ENCODE measurements around the gene MUC6. TPM values are rescaled to one million over a fixed set of nuclear protein-coding genes. Genes with fewer than 3 reads are reported as not detected.

Gene MUC6
- total and polyA plus RNA-seq, 10 of the 15 experiments (the other 5 are each of a cell fraction or from before 2014, with no cell fraction given), result 0.03 TPM; not detected in 8

- Histone ChIP-seq H3K36me3 (ENCODE audit: control insufficient read depth in 2 of 2, insufficient read depth in 2 of 2, low read length in 1 of 2) (no peaks in the 10 kb centered on the region), H3K9ac (ENCODE audit: control insufficient read depth, insufficient read depth, low read length) (no peak overlapping the region), H3K4me1 (ENCODE audit: control insufficient read depth, insufficient read depth, low read length) (no peaks in the 10 kb centered on the region), H3K9me3 (replicated peaks; ENCODE audit: control insufficient read depth, insufficient read depth, low read length) (no peaks in the 10 kb centered on the region), H2AFZ (ENCODE audit: control insufficient read depth, low read depth, low read length) (no peak overlapping the region), H3K27me3 (replicated peaks in 1 of 2; ENCODE audit: control insufficient read depth in 2 of 2, insufficient read depth in 2 of 2, low read length in 1 of 2) (no peaks in the 10 kb centered on the region), H3K79me2 (ENCODE audit: control insufficient read depth, insufficient read depth, low read length) (no peaks in the 10 kb centered on the region), H3K4me2 (ENCODE audit: control insufficient read depth, insufficient read depth) (no peak overlapping the region), H3K27ac (ENCODE audit: control insufficient read depth, insufficient read depth) (no peak overlapping the region), H3K4me3 (no peak overlapping the region), H4K20me1 (ENCODE audit: control insufficient read depth, insufficient read depth) (no peaks in the 10 kb centered on the region)
- TF ChIP-seq IKZF2 (IDR thresholded peaks at IDR 0.05), result no peak
- no peak for TF ChIP-seq JUND (IDR thresholded peaks at IDR 0.05; ENCODE audit: low read depth, low read length)
- TF ChIP-seq BCL3 (IDR thresholded peaks at IDR 0.05; ENCODE audit: borderline replicate concordance, insufficient read depth, low read depth, low read length, poor library complexity, severe bottlenecking), result peak; percentile 79
- TF ChIP-seq USF1 (IDR thresholded peaks at IDR 0.05; ENCODE audit: borderline replicate concordance, extremely low read length, insufficient read depth, low read depth, low read length), result no peak
- intact Hi-C loops (cut with micrococcal nuclease; ENCODE audit: unreplicated experiment) (no loop called here), in situ Hi-C loops (cut with MboI) (no loop called here)
- ChIA-PET SMC1A (ENCODE audit: uncharacterized antibody, unreplicated experiment) (no interaction called here), POLR2A (no interaction called here), CTCF (interaction anchor here (0.6 kb wide), 1 partner anchor 157 kb away, joined by 3 read pairs; no protein-coding TSS in a partner anchor), RAD21 (ENCODE audit: unreplicated experiment) (no interaction called here)
- no peak for FAIRE-seq
- ATAC-seq, result no peak
- DNase-seq (ENCODE audit: low read depth, low spot score), result no peak
- 53% methylated on average over 12 of the region's 12 CpGs for WGBS (ENCODE audit: insufficient coverage, insufficient replicate concordance, low lambda C conversion rate, missing lambda C conversion rate)
- BruUV-seq (replicated peaks), result no TSS peak
Measured at GRCh38 chr11:1032310-1032891, 4.1 kb downstream of the MUC6 start.
